SK-N-SH treated with all-trans-retinoic acid at 6 μM for 48 hours (cell line): ENCODE data around the gene TNKS1BP1.

Experiments
- ARNTL ChIP-seq: fragments of 450-650 bp; formaldehyde crosslinking; IDR thresholded peaks from 2 replicates; pipeline ENCODE4 v1.5.0; 2020; ENCODE audit warnings: low read depth, mild to moderate bottlenecking, moderate library complexity, borderline replicate concordance
- PATZ1 ChIP-seq: fragments of 250-450 bp; sonication (Bioruptor Pico); IDR thresholded peaks from 2 replicates; pipeline ENCODE4 v1.8.0; 2020; ENCODE audit warnings: mild to moderate bottlenecking, moderate library complexity, borderline replicate concordance
- POU6F1 ChIP-seq: fragments of 250-450 bp; sonication (Bioruptor Pico); IDR thresholded peaks from 2 replicates; pipeline ENCODE4 v1.8.0; 2021; ENCODE audit warnings: low read depth, mild to moderate bottlenecking, moderate library complexity, borderline replicate concordance
- TCF4 ChIP-seq: fragments of 250-450 bp; sonication (Bioruptor Pico); IDR thresholded peaks from 2 replicates; pipeline ENCODE4 v1.8.0; 2021; ENCODE audit warnings: mild to moderate bottlenecking, moderate library complexity, borderline replicate concordance
- TSHZ2 ChIP-seq: fragments of 250-450 bp; sonication (Bioruptor Pico); IDR thresholded peaks from 2 replicates; pipeline ENCODE4 v1.5.0; 2020; ENCODE audit warnings: mild to moderate bottlenecking, moderate library complexity
- ZFP30 ChIP-seq: fragments of 450-650 bp; formaldehyde crosslinking; IDR thresholded peaks from 2 replicates; pipeline ENCODE4 v1.5.0; 2022; ENCODE audit warnings: mild to moderate bottlenecking, moderate library complexity
- ZNF565 ChIP-seq: fragments of 450-650 bp; formaldehyde crosslinking; conservative IDR thresholded peaks from 2 replicates; pipeline ENCODE4 v1.5.0; 2020; ENCODE audit warnings: low read depth, mild to moderate bottlenecking, moderate library complexity
- ZNF8 ChIP-seq: fragments of 450-650 bp; formaldehyde crosslinking; IDR thresholded peaks from 2 replicates; pipeline ENCODE4 v1.5.0; 2020; ENCODE audit warnings: mild to moderate bottlenecking, moderate library complexity

GRCh38 chr11:57273448-57274058, 51.2 kb downstream of the TNKS1BP1 start:
- TF ChIP-seq POU6F1 (CRISPR knock-in tag) = no peak
- TF ChIP-seq ARNTL (CRISPR knock-in tag) = no peak
- TF ChIP-seq TCF4 = no peak
- TF ChIP-seq TSHZ2 = no peak
- TF ChIP-seq ZNF8 = no peak
- no peak for TF ChIP-seq ZNF565 (CRISPR knock-in tag)
- no peak for TF ChIP-seq ZFP30 (CRISPR knock-in tag)
- no peak for TF ChIP-seq PATZ1 (CRISPR knock-in tag)
